Vagina (tissue), 2 donors: Measurements from ENCODE around the gene MCM3AP. TPM values are rescaled to one million over a fixed set of nuclear protein-coding genes. Genes with fewer than 3 reads are reported as not detected.

Experiments used
- DNase-seq, 2 donors: peaks; one replicate each; pipeline ENCODE4 v3.0.0-alpha.2; 2017; ENCODE audit errors: extremely low spot score in 2 of 2
- H3K27ac ChIP-seq: fragments of 200-600 bp; sonication (generic); one replicate; pipeline ENCODE4 v1.5.1; 2019
- H3K27me3 ChIP-seq: fragments of 200-600 bp; sonication (generic); one replicate; pipeline ENCODE4 v1.5.1; 2019
- H3K36me3 ChIP-seq, 2 donors: fragments of 200-600 bp; sonication (generic); one replicate each; pipeline ENCODE4 v1.5.1; 2017 to 2019
- H3K4me1 ChIP-seq: fragments of 200-600 bp; sonication (generic); one replicate; pipeline ENCODE4 v1.5.1; 2019
- H3K4me3 ChIP-seq, 2 donors: fragments of 200-600 bp; sonication (generic); 1 replicate in 1 of 2; 2 replicates in 1 of 2; pipeline ENCODE4 v1.5.1; 2016 to 2019
- H3K9me3 ChIP-seq: fragments of 200-600 bp; sonication (generic); one replicate; pipeline ENCODE4 v1.5.1; 2019
- CTCF ChIP-seq, 3 experiments: fragments of 450-650 bp in 2 of 3; fragments of 200-600 bp in 1 of 3; sonication (generic) in 1 of 3; IDR thresholded peaks; one replicate each; pipeline ENCODE4 v1.5.1; 2017 to 2019; ENCODE audit warnings: antibody characterized with exemption in 3 of 3, mild to moderate bottlenecking in 2 of 3, moderate library complexity in 2 of 3
- POLR2A ChIP-seq, 2 donors: fragments of 450-650 bp; IDR thresholded peaks; one replicate each; pipeline ENCODE4 v1.6.1; 2017; ENCODE audit warnings: antibody characterized with exemption in 2 of 2, mild to moderate bottlenecking in 2 of 2, moderate library complexity in 2 of 2
- POLR2AphosphoS5 ChIP-seq, 2 donors: sonication (generic); formaldehyde crosslinking; IDR thresholded peaks; one replicate each; pipeline ENCODE4 v1.9.0; 2017; ENCODE audit warnings: antibody characterized with exemption in 2 of 2, mild to moderate bottlenecking in 2 of 2, low read depth in 1 of 2; ENCODE audit not compliant: insufficient read depth in 1 of 2
- intact Hi-C: fragments of 100-400 bp; cut with DNase I; formaldehyde crosslinking; loops from one replicate; pipeline ENCODE4 v1.15.1; 2023
- total RNA-seq: library from RNA; depleted of rRNA; stranded (reverse); fragments of >200 nt; gene quantifications from one replicate; pipeline ENCODE4 v1.2.3, GENCODE V29; 2016

MCM3AP gene
- total RNA-seq, 1 donor from 2014 or later: 115 TPM

GRCh38 chr21:46323227-46323709 is 37.9 kb upstream of the MCM3AP start:
- Histone ChIP-seq H3K4me1 (peaks cover 34% of the 10 kb centered on the region), H3K9me3 (no peaks in the 10 kb centered on the region), H3K27ac (no peak overlapping the region), H3K4me3 (peak overlapping the region; percentile 89 to 98), H3K27me3 (no peaks in the 10 kb centered on the region), H3K36me3 (peaks cover 0 to under 1% of the 10 kb centered on the region in 2 donors)
- TF ChIP-seq CTCF (IDR thresholded peaks at IDR 0.05) (no peak), POLR2AphosphoS5 (IDR thresholded peaks at IDR 0.05; ENCODE audit: insufficient read depth in 1 of 2, low read depth in 1 of 2) (no peak), POLR2A (IDR thresholded peaks at IDR 0.05) (no peak)
- intact Hi-C loops: loop anchor here (10.0 kb wide), 1 partner anchor 348 kb away; no protein-coding TSS in a partner anchor
- no peak for DNase-seq

GRCh38 chr21:46322351-46323226 is 37.2 kb upstream of the MCM3AP start:
- Histone ChIP-seq H3K9me3 (no peaks in the 10 kb centered on the region), H3K4me1 (peaks cover 34% of the 10 kb centered on the region), H3K27ac (no peak overlapping the region), H3K4me3 (peak overlapping the region; percentile 89 to 98), H3K36me3 (no peaks in the 10 kb centered on the region), H3K27me3 (no peaks in the 10 kb centered on the region)
- no peak for TF ChIP-seq CTCF (IDR thresholded peaks at IDR 0.05)
- TF ChIP-seq POLR2A (IDR thresholded peaks at IDR 0.05): no peak
- TF ChIP-seq POLR2AphosphoS5 (IDR thresholded peaks at IDR 0.05; ENCODE audit: insufficient read depth in 1 of 2, low read depth in 1 of 2): no peak
- no peak for DNase-seq
- intact Hi-C loops: loop anchor here (10.0 kb wide), 1 partner anchor 348 kb away; no protein-coding TSS in a partner anchor

GRCh38 chr21:46320331-46320801 is 35.0 kb upstream of the MCM3AP start:
- DNase-seq: no peak
- no peaks in the 10 kb centered on the region for H3K9me3 ChIP-seq
- H3K36me3 ChIP-seq: no peaks in the 10 kb centered on the region
- H3K27ac ChIP-seq: no peak overlapping the region
- H3K4me1 ChIP-seq: peaks cover 24% of the 10 kb centered on the region
- intact Hi-C loops: loop anchor here (10.0 kb wide), 1 partner anchor 346 kb away; no protein-coding TSS in a partner anchor
- no peaks in the 10 kb centered on the region for H3K27me3 ChIP-seq
- no peak for TF ChIP-seq POLR2A (IDR thresholded peaks at IDR 0.05)
- TF ChIP-seq CTCF (IDR thresholded peaks at IDR 0.05): no peak
- no peak for TF ChIP-seq POLR2AphosphoS5 (IDR thresholded peaks at IDR 0.05; ENCODE audit: insufficient read depth in 1 of 2, low read depth in 1 of 2)
- no peak overlapping the region for H3K4me3 ChIP-seq

GRCh38 chr21:46319186-46319585 is 33.8 kb upstream of the MCM3AP start:
- no peak overlapping the region for H3K4me3 ChIP-seq
- no peak for TF ChIP-seq POLR2A (IDR thresholded peaks at IDR 0.05)
- no peak for TF ChIP-seq POLR2AphosphoS5 (IDR thresholded peaks at IDR 0.05; ENCODE audit: insufficient read depth in 1 of 2, low read depth in 1 of 2)
- TF ChIP-seq CTCF (IDR thresholded peaks at IDR 0.05): no peak
- peaks cover 18% of the 10 kb centered on the region for H3K4me1 ChIP-seq
- no peaks in the 10 kb centered on the region for H3K36me3 ChIP-seq
- H3K27ac ChIP-seq: no peak overlapping the region
- no peaks in the 10 kb centered on the region for H3K27me3 ChIP-seq
- no peak for DNase-seq
- intact Hi-C loops: no loop called here
- H3K9me3 ChIP-seq: no peaks in the 10 kb centered on the region

- Histone ChIP-seq H3K27ac (no peak overlapping the region), H3K4me1 (peaks cover 18% of the 10 kb centered on the region), H3K4me3 (no peak overlapping the region), H3K9me3 (no peaks in the 10 kb centered on the region), H3K36me3 (no peaks in the 10 kb centered on the region), H3K27me3 (no peaks in the 10 kb centered on the region)
- intact Hi-C loops: no loop called here
- TF ChIP-seq POLR2AphosphoS5 (IDR thresholded peaks at IDR 0.05; ENCODE audit: insufficient read depth in 1 of 2, low read depth in 1 of 2) (no peak), CTCF (IDR thresholded peaks at IDR 0.05) (no peak), POLR2A (IDR thresholded peaks at IDR 0.05) (no peak)
- DNase-seq: no peak
These were observed 33.0 kb upstream of the MCM3AP start for GRCh38 chr21:46318464-46318845.
